GM21360 (cell line): ENCODE results near the gene HSD3B2.

Experiments used
- ATAC-seq: cut with Tn5 transposase; IDR thresholded peaks from one replicate; pipeline ENCODE4 v1.9.1; 2021; ENCODE audit warnings: mild to moderate bottlenecking, moderate library complexity; ENCODE audit not compliant: unreplicated experiment

Gene HSD3B2

DNA sequence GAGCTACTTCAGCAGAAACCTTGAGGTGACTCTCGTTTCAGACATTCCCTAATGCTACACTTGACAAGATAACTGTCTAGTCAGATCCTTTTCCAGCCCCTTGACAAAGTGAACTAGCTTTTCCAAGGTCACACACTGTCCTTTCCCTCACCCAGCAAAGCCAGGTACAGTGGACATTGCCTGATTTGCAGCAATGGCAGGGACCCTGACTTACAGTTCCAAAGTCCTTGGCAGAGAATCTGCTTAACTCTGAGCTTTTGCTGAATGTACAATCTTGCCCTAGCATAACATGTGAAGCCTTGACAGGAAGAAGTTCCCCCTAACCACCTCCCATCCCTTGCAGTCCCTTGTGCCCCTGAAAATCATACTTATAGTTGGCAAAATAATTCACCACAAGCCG is 37.1 kb downstream of the HSD3B2 start:
- no peak for ATAC-seq

DNA sequence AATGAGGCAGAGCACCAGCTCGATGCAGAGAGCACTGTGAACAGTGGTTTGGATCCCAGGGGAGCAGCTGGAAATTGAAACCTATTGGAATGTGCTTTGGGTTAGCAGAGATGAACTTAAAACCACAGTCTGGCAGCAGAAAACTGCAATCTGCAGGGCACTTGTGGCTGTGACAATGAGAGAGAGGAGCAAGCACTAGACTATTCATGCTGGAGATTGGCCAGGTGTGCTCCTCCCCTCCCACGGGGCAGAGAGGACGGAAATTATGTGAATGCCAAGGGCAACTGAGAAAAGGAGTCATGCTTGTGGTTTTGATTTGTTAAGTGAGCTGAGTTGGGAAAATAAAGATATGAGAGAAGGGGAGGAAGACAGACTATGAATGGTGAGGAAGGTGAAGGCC is 38.1 kb downstream of the HSD3B2 start:
- ATAC-seq = no peak

DNA sequence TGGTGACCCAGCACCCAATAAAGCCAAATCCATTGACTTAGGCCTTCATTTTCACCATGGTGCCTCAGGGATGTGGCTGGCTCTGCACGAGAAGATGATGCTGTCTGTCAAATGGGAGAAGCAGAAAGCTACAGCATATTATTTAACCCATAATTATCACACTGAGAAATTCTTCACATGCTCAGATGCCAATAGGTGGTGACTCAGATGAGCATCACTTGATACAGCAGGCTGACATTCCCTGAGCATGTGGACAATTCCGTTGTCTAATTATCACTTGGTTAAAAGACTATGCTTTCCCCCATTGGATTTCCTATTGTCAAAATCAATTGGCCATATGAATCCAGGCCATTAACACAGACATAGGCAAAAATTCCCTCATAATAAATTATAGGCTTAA is 48.0 kb downstream of the HSD3B2 start:
- ATAC-seq = no peak

DNA sequence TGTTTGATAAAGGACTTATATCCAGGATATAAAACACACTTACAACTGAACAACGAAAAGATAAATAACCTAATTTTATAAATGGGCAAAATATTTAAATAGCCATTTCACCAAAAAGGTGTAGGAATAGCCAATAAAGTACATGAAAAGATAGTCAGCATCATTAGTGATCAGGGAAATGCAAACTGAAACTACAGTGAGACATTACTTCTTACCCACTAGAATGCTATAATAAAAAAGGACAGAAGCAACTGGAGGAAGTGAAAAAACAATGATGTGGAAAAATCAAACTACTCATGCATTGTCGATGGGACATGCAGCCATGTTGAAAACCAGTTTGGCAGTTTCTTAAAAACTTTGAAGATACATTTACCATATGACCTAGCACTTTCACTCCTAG is 48.6 kb downstream of the HSD3B2 start:
- ATAC-seq = no peak

DNA sequence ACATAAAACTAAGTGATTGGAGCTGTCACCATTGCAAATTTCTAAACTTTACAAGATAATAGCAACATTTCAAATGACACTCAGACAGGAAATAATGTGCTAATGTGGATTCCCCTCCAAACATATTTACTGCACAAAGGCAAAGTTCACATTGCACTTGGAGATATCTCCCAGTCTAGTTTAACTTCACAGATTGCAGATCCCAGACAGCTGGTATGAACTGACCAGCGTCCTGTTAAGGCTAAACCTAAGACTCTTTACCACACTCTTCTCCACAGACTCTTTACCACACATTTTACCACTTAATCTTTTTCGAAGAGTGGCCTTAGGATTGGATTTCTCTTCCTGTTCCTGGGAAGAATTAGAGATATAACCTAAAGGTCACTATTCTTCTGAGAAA is 51.5 kb downstream of the HSD3B2 start:
- no peak for ATAC-seq

DNA sequence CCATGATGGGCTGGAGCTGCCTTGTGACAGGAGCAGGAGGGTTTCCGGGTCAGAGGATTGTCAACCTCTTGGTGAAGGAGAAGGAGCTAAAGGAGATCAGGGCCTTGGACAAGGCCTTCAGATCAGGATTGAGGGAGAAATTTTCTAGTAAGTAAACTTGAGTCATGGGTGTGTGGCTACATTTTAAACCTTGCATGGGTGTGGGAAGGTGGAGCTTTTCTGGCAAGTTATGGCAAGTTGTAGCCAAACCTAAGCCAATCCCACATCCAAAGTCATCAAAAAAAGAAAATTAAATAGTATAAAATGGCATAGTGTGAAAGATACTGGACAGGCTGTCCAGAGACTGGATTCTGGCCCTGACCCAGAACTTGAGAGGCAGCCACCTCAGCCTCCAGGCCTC is 52.3 kb downstream of the HSD3B2 start:
- no peak for ATAC-seq

DNA sequence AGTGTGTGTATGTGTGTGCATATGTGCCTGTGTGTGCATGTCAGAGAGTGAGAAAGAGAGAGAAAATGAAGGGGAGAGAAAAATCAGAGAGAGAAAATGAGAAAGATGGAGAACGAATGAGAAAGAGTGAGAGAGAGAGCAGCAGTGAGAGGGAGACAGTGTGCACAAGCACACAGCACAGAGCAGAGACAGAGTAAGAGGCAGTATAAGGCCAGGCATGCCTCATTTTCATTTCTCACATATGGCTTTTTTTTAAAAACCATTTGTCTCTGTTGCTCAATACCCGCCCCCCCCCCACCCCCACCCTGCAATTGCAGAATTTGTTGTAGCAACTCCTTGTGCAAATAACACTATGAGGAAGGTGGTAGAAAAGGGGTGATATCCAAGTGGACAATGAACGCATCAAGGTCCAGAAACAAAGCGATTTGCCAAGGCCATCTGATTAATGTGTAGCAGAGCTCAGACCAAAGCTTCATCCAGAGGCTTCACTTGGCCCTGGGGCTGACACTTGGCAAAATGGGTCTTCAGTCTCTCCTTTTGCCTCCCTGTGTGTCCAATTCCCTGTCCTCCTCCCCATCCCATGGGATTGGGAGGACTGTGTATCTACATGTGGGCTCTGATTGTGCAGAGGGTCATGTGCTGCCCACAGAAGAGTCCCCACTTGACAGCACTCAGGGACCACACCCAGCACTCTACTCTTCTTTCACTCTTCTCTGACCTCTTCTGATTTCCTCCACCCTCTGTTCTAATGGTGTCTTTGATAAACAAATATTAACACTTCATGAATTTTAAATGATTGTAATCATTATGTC is 53.1 kb downstream of the HSD3B2 start:
- ATAC-seq = no peak

DNA sequence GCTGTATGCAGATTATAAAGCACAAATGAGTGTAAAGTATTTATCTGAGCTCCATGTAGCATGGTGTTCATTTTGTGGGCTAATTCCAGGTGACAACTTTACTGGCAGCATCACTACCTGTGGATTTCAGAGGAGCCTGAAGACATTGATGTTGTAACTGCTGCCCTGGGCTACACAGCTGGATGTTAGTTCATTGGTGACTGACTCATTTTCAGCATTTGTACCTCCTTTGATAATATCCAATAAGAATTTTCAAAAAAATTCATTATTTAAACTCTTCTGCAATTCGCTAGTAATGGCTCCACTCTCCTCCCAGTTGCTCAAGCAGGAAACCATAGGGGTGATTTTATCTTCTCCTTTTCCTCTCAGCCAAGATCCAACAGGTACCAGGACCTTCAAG is 54.8 kb downstream of the HSD3B2 start:
- ATAC-seq = no peak

DNA sequence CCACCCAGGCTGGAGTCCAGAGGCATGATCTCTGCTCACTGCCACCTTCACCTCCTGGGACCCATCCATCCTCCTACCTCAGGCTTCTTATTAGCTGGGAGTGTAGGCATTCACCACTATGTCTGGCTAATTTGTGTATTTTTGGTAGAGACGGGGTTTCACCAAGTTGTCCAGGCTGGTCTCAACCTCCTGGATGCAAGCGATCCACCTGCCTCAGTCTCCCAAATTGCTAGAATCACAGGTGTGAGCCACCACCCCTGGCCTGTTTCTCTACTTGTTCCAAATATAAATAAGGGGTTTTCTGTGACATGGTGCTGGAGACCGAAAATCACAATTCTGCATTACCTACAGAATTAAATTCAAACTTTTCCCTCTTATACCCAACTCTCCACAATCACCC is 55.4 kb downstream of the HSD3B2 start:
- no peak for ATAC-seq

DNA sequence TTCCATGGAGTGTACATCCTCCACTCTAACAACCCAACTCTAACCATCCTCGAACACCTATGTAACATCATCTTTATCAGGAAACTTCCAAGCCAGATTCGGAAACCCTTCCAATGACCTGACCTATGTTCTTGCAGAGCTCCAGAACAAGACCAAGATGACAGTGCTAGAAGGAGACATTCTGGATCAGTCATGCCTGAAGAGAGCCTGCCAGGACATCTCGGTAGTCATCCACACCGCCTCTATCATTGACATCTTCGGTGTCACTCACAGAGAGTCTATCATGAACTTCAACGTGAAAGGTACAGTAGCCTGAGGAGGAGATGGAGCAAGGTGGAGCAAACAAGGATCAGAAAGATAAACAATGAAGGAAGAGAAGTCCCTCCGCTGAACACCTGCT is 56.0 kb downstream of the HSD3B2 start:
- no peak for ATAC-seq

DNA sequence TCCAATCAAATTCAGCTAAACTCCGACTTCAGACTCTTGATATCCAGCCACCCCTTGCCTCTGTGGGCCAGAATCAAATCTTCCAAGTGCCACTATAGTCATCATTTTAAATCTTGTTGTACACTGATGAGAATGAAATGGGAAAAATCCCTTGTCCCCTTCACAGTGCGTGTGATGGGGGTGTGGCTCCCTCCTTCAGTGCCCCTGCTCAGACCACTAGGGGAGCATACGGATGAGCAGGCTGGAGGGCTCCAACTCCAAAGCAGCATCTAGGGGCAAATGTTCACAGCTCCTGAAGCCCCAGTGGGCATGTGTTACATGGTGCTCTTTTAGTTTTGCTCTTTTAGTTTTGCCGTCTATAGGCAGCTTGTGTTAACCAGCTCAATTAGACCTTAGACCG is 56.6 kb downstream of the HSD3B2 start:
- no peak for ATAC-seq

DNA sequence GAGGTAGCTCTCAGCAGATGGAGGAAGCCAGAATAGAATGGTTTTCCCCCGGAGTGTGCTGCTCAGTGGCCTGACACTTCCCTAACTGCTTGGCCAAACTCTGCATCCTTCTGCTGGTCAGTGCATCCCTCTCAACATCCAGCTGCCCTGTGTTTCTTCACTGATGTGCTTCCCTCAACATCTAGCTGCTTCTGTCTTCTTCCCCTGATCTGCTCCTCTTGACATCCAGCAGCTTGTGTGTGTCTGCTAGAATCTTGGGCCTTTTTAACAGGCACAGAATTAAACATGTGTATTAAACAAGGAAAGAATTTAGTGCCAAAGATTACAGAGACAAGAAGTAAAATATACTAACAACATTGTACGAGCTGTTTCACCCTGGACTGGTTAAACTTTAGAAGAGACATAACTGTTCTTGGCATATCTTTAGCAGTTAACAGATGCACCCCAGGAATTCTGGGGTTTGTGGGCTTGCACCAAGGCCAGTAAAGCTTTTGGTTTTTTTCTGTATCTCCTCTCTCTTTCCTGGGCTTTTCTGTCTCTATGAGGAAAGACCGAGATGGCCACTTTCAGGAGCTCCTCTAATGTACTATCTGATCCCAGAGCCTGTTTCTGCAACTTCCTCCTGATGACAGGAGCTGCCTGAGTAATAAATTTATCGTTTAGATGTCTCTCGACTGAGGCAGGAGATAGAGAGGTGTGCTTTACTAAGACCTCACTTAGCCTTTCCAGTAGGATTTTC is 57.3 kb downstream of the HSD3B2 start:
- ATAC-seq = no peak
